ENCODE results near the gene ZNF138. TPM values are rescaled to one million over a fixed set of nuclear protein-coding genes. Genes with fewer than 3 reads are reported as not detected.
"Not testable (repeated sequence)": the region's sequence is repeated elsewhere in the genome, so short reads cannot be mapped to it uniquely, and the experiment has no call there.

Gene ZNF138
- total RNA-seq, 2 donors from 2014 or later: 11.4 to 12.0 TPM

GRCh38 chr7:64802699-64803098, 8.5 kb downstream of the ZNF138 start:
- no peaks in the 10 kb centered on the region for H3K27me3 Mint-ChIP-seq
- no peaks in the 10 kb centered on the region for H3K4me1 Mint-ChIP-seq
- ATAC-seq (replicated peaks): no peak
- H3K4me3 Mint-ChIP-seq: no peak overlapping the region
- peaks cover 67% of the 10 kb centered on the region for H3K36me3 Mint-ChIP-seq (ENCODE audit: low read depth)
- no peak overlapping the region for H3K27ac Mint-ChIP-seq
- no peaks in the 10 kb centered on the region for H3K9me3 Mint-ChIP-seq

DNA sequence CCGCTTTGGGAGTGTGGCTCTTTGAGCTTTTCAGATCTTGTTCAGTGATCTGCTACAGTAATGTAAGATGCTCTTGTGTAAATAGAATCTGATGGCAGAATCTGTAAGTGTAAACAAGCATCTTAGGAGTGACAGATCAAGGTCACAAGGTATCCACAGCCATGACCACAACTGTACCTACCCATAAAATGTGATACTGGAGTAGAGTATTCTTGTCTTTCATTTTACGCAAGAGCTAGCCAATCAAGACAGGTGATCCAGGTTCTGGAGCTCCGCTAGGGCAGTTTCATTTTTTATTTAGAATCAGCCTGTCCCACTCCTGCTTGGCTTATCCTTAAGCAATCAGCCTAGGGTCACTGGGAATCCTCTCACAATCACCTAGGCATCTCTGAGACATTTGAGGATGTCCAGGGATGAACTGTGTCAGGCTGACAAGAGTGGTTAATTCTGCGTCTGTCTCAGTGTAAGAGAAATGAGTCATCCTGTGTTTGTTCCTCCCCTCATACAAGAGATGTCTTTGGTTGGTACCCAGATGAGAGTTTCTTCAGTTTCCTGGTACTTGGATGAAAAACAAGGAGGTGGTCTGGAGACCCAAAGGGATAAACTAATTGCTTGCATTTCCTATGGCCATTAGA, 13.6 kb downstream of the ZNF138 start:
- H3K4me3 Mint-ChIP-seq: no peak overlapping the region
- H3K27ac Mint-ChIP-seq: no peak overlapping the region
- no peak for ATAC-seq (replicated peaks)
- H3K9me3 Mint-ChIP-seq: no peaks in the 10 kb centered on the region
- peaks cover 35% of the 10 kb centered on the region for H3K36me3 Mint-ChIP-seq (ENCODE audit: low read depth)
- H3K4me1 Mint-ChIP-seq: no peaks in the 10 kb centered on the region
- H3K27me3 Mint-ChIP-seq: no peaks in the 10 kb centered on the region

DNA sequence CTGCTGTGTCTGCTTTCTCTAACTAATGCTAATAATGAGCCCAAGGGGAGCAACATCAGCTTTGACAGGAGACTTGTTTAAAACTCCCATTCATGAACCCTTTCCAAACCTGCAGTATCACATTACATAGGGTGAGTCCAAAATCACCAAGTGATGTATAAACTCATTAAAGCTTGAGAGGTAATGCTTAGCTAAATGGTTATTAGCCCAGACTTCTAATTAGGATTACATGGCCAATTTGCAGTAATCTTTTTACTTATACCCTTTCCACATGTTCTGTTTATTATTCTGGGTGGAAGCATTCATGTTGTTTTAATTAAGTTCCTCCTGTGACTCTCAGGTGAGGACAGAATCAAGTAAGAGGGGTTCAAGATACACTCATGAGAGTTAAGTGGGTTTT, 17.5 kb downstream of the ZNF138 start:
- Mint-ChIP-seq H3K4me1 (no peaks in the 10 kb centered on the region), H3K9me3 (no peaks in the 10 kb centered on the region), H3K36me3 (ENCODE audit: low read depth) (peaks cover 49% of the 10 kb centered on the region), H3K4me3 (no peak overlapping the region), H3K27ac (no peak overlapping the region), H3K27me3 (no peaks in the 10 kb centered on the region)
- ATAC-seq (replicated peaks): no peak

GRCh38 chr7:64830926-64831325, 36.7 kb downstream of the ZNF138 start:
- Mint-ChIP-seq H3K4me3 (no peak overlapping the region), H3K27ac (no peak overlapping the region), H3K4me1 (no peaks in the 10 kb centered on the region), H3K9me3 (peaks cover 28% of the 10 kb centered on the region), H3K27me3 (no peaks in the 10 kb centered on the region), H3K36me3 (ENCODE audit: low read depth) (peaks cover 41% of the 10 kb centered on the region)
- ATAC-seq (replicated peaks): no peak

- no peak overlapping the region for H3K27ac Mint-ChIP-seq
- no peak for ATAC-seq (replicated peaks)
- no peaks in the 10 kb centered on the region for H3K27me3 Mint-ChIP-seq
- H3K9me3 Mint-ChIP-seq: peaks cover 33% of the 10 kb centered on the region
- no peak overlapping the region for H3K4me3 Mint-ChIP-seq
- H3K36me3 Mint-ChIP-seq (ENCODE audit: low read depth): peaks cover 40% of the 10 kb centered on the region
- no peaks in the 10 kb centered on the region for H3K4me1 Mint-ChIP-seq
Measured at GRCh38 chr7:64832136-64832535, 37.9 kb downstream of the ZNF138 start.

DNA sequence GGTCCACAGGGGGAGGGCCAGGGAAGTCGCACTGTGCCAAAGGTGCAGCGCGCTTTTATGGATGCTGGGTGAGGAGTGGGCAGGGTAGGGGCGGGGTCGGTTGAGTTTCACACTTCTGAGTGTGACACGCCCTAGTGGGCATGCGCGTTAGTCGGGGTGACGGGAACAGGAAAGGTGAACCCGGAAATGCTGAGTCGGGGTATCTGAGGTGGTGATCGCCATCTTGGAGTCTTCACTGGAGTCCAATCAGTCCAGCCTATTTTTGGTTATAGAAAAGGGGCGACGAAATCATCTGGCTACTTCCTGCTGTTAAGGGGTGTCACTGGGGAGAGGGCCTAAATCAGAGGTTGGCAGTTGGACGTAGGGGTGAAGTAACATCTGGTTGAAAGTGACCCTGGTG, 40.8 kb downstream of the ZNF138 start:
- no peak overlapping the region for H3K4me3 Mint-ChIP-seq
- peaks cover 41% of the 10 kb centered on the region for H3K9me3 Mint-ChIP-seq
- H3K36me3 Mint-ChIP-seq (ENCODE audit: low read depth): peaks cover 26% of the 10 kb centered on the region
- H3K4me1 Mint-ChIP-seq: no peaks in the 10 kb centered on the region
- no peak overlapping the region for H3K27ac Mint-ChIP-seq
- H3K27me3 Mint-ChIP-seq: no peaks in the 10 kb centered on the region
- no peak for ATAC-seq (replicated peaks)

DNA sequence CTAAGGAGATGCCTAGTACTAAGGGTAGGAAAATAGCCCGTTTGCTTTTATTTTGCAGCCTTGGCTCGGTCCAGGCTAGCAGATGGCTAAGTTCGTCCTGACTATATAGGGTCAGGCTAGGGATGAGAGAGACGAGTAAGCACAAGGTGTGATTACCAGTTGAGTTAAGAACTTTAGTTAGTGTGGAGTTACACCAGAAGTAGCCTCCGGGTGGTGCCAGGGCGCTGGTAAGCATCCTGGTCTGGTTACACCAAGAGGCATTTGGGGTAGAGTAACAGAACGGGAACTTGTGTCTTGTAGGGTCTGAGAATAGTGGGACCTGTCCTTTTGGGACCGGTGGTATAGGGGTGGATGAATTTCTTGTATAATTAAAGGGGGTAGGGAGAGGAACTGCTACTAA, 41.6 kb downstream of the ZNF138 start:
- not testable (repeated sequence) for ATAC-seq (replicated peaks); H3K4me3 Mint-ChIP-seq; H3K4me1 Mint-ChIP-seq; H3K27me3 Mint-ChIP-seq; H3K27ac Mint-ChIP-seq
- Mint-ChIP-seq H3K9me3 (peaks cover 40% of the 10 kb centered on the region), H3K36me3 (ENCODE audit: low read depth) (peaks cover 18% of the 10 kb centered on the region)

DNA sequence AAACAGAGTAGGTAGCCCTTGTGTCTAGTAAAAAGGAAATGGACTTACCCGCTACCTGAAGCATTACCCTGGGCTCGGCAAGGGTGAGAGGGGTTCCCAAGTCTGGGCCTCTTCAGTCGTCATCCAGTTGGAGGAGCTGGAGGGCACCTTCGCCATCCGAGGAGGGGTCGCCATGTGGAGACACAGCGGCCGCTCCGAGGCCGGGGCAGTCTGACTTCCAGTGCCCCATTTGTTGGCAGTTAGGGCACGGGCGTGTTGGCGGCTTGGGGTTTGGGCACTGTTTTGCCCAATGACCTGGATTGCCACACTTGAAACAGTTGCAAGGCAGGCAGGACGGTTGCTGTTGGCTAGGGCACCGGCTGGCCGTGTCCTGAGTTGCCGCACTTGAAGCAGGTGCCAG, 43.8 kb downstream of the ZNF138 start:
- H3K27ac Mint-ChIP-seq; H3K36me3 Mint-ChIP-seq (ENCODE audit: low read depth); H3K27me3 Mint-ChIP-seq; ATAC-seq (replicated peaks); H3K4me3 Mint-ChIP-seq; H3K4me1 Mint-ChIP-seq: not testable (repeated sequence)
- H3K9me3 Mint-ChIP-seq: peaks cover 23% of the 10 kb centered on the region

- Mint-ChIP-seq H3K27me3 (no peaks in the 10 kb centered on the region), H3K9me3 (peaks cover 23% of the 10 kb centered on the region), H3K4me1 (no peaks in the 10 kb centered on the region), H3K27ac (no peak overlapping the region), H3K36me3 (ENCODE audit: low read depth) (no peaks in the 10 kb centered on the region), H3K4me3 (no peak overlapping the region)
- no peak for ATAC-seq (replicated peaks)
Measured at GRCh38 chr7:64838691-64839090, 44.5 kb downstream of the ZNF138 start.

- Mint-ChIP-seq H3K27ac (no peak overlapping the region), H3K36me3 (ENCODE audit: low read depth) (no peaks in the 10 kb centered on the region), H3K4me1 (no peaks in the 10 kb centered on the region), H3K9me3 (peaks cover 20% of the 10 kb centered on the region), H3K27me3 (no peaks in the 10 kb centered on the region), H3K4me3 (no peak overlapping the region)
- ATAC-seq (replicated peaks): no peak
Measured at GRCh38 chr7:64839910-64840309, 45.7 kb downstream of the ZNF138 start.

- H3K27me3 Mint-ChIP-seq: no peaks in the 10 kb centered on the region
- no peak overlapping the region for H3K4me3 Mint-ChIP-seq
- H3K36me3 Mint-ChIP-seq (ENCODE audit: low read depth): no peaks in the 10 kb centered on the region
- no peak overlapping the region for H3K27ac Mint-ChIP-seq
- H3K4me1 Mint-ChIP-seq: no peaks in the 10 kb centered on the region
- no peak for ATAC-seq (replicated peaks)
- H3K9me3 Mint-ChIP-seq: no peaks in the 10 kb centered on the region
Measured at GRCh38 chr7:64849250-64849923, 55.2 kb downstream of the ZNF138 start.

DNA sequence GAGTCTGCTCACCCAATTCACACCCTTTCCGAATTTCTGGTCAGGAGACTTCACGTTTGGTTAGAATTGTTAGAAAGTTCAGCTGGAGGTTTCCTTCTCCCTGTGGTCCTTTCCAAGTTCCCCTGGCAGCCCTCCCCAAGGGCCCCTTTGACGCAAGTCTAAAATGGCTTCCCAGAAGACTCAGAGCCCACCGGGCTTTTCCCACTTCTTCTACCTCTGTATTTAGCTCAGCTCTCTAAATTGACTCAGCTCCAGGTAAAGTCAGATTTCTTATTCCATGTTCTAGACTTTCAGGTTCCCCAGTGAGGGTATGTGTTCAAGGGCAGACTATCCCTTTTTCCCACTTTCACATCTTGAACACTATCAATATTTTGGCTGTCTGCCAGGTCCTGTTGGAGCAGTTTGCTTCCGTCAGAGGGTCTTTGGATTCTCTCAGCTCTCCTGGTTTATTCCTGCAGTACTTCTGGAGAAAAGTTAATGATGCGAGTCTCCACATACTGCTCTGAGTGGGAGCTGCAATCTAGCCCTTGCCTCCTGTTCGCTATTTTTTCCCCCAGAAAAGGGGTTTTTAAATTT, 55.8 kb downstream of the ZNF138 start:
- Mint-ChIP-seq H3K4me3 (no peak overlapping the region), H3K27ac (no peak overlapping the region), H3K36me3 (ENCODE audit: low read depth) (no peaks in the 10 kb centered on the region), H3K27me3 (no peaks in the 10 kb centered on the region), H3K9me3 (no peaks in the 10 kb centered on the region), H3K4me1 (no peaks in the 10 kb centered on the region)
- no peak for ATAC-seq (replicated peaks)

GRCh38 chr7:64853679-64854078, 59.5 kb downstream of the ZNF138 start:
- no peaks in the 10 kb centered on the region for H3K27me3 Mint-ChIP-seq
- H3K36me3 Mint-ChIP-seq (ENCODE audit: low read depth): no peaks in the 10 kb centered on the region
- H3K27ac Mint-ChIP-seq: no peak overlapping the region
- H3K4me1 Mint-ChIP-seq: no peaks in the 10 kb centered on the region
- no peak for ATAC-seq (replicated peaks)
- H3K4me3 Mint-ChIP-seq: no peak overlapping the region
- H3K9me3 Mint-ChIP-seq: no peaks in the 10 kb centered on the region

GRCh38 chr7:64854969-64855368, 60.7 kb downstream of the ZNF138 start:
- no peaks in the 10 kb centered on the region for H3K4me1 Mint-ChIP-seq
- H3K9me3 Mint-ChIP-seq: no peaks in the 10 kb centered on the region
- ATAC-seq (replicated peaks): no peak
- H3K36me3 Mint-ChIP-seq (ENCODE audit: low read depth): no peaks in the 10 kb centered on the region
- no peaks in the 10 kb centered on the region for H3K27me3 Mint-ChIP-seq
- H3K4me3 Mint-ChIP-seq: no peak overlapping the region
- no peak overlapping the region for H3K27ac Mint-ChIP-seq

- no peaks in the 10 kb centered on the region for H3K4me1 Mint-ChIP-seq
- no peaks in the 10 kb centered on the region for H3K36me3 Mint-ChIP-seq (ENCODE audit: low read depth)
- no peaks in the 10 kb centered on the region for H3K27me3 Mint-ChIP-seq
- no peak overlapping the region for H3K4me3 Mint-ChIP-seq
- no peaks in the 10 kb centered on the region for H3K9me3 Mint-ChIP-seq
- H3K27ac Mint-ChIP-seq: no peak overlapping the region
- ATAC-seq (replicated peaks): no peak
Measured at GRCh38 chr7:64863021-64863420, 68.8 kb downstream of the ZNF138 start.
